Suprapubic skin (tissue), 4 donors: ENCODE data around the gene KIF20A. TPM values are rescaled to one million over a fixed set of nuclear protein-coding genes. Genes with fewer than 3 reads are reported as not detected.

Experiments
- DNase-seq, 2 donors: peaks; one replicate each; pipeline ENCODE4 v3.0.0-alpha.2; 2019; ENCODE audit warnings: low spot score in 2 of 2
- H3K27ac ChIP-seq: fragments of 200-600 bp; sonication (generic); one replicate; pipeline ENCODE4 v1.5.1; 2019
- H3K27me3 ChIP-seq: fragments of 200-600 bp; sonication (generic); one replicate; pipeline ENCODE4 v1.5.1; 2019
- H3K36me3 ChIP-seq: fragments of 200-600 bp; sonication (generic); one replicate; pipeline ENCODE4 v1.5.1; 2019
- H3K4me1 ChIP-seq: fragments of 200-600 bp; sonication (generic); one replicate; pipeline ENCODE4 v1.5.1; 2019
- H3K4me3 ChIP-seq: fragments of 200-600 bp; sonication (generic); one replicate; pipeline ENCODE4 v1.5.1; 2019; ENCODE audit warnings: mild to moderate bottlenecking
- H3K9me3 ChIP-seq: fragments of 200-600 bp; sonication (generic); one replicate; pipeline ENCODE4 v1.5.1; 2019
- EP300 ChIP-seq: sonication (generic); formaldehyde crosslinking; IDR thresholded peaks from one replicate; pipeline ENCODE4 v1.6.1; 2017; ENCODE audit warnings: antibody characterized with exemption
- POLR2A ChIP-seq, 2 donors: fragments of 450-650 bp; IDR thresholded peaks; one replicate each; pipeline ENCODE4 v1.6.1; 2017; ENCODE audit warnings: antibody characterized with exemption in 2 of 2, mild to moderate bottlenecking in 2 of 2, moderate library complexity in 2 of 2
- POLR2AphosphoS5 ChIP-seq, 3 donors: sonication (generic); formaldehyde crosslinking; IDR thresholded peaks; one replicate each; pipeline ENCODE4 v1.6.1; 2017; ENCODE audit warnings: antibody characterized with exemption in 3 of 3
- WGBS: methylation state at CpG from one replicate; pipeline ENCODE4 v1.1.5; 2018; 5-methylcytosine and 5-hydroxymethylcytosine counted together
- total RNA-seq, 4 donors: library from RNA; depleted of rRNA; stranded (reverse); fragments of >200 nt; gene quantifications; one replicate each; pipeline ENCODE4 v1.1.0, GENCODE V29; 2016
- TF ChIP-seq, protein P1 (sequence below), 2 donors: fragments of 200-600 bp in 1 of 2; fragments of 450-650 bp in 1 of 2; sonication (generic) in 1 of 2; IDR thresholded peaks; one replicate each; pipeline ENCODE4 v1.5.1; 2016 to 2019; ENCODE audit warnings: antibody characterized with exemption in 2 of 2, mild to moderate bottlenecking in 1 of 2, moderate library complexity in 1 of 2

KIF20A gene
- total RNA-seq, 4 donors from 2014 or later = 2.1 to 7.7 (median 5.1) TPM

- H3K9me3 ChIP-seq = no peaks in the 10 kb centered on the region
- 81% methylated on average over 1 of the region's 1 CpG for WGBS
- H3K27ac ChIP-seq = no peak overlapping the region
- TF ChIP-seq, protein P1, sequence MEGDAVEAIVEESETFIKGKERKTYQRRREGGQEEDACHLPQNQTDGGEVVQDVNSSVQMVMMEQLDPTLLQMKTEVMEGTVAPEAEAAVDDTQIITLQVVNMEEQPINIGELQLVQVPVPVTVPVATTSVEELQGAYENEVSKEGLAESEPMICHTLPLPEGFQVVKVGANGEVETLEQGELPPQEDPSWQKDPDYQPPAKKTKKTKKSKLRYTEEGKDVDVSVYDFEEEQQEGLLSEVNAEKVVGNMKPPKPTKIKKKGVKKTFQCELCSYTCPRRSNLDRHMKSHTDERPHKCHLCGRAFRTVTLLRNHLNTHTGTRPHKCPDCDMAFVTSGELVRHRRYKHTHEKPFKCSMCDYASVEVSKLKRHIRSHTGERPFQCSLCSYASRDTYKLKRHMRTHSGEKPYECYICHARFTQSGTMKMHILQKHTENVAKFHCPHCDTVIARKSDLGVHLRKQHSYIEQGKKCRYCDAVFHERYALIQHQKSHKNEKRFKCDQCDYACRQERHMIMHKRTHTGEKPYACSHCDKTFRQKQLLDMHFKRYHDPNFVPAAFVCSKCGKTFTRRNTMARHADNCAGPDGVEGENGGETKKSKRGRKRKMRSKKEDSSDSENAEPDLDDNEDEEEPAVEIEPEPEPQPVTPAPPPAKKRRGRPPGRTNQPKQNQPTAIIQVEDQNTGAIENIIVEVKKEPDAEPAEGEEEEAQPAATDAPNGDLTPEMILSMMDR (IDR thresholded peaks at IDR 0.05) = no peak
- TF ChIP-seq POLR2A (IDR thresholded peaks at IDR 0.05) (no peak), EP300 (no peak), POLR2AphosphoS5 (IDR thresholded peaks at IDR 0.05) (no peak)
- no peak overlapping the region for H3K4me3 ChIP-seq
- H3K36me3 ChIP-seq = peaks cover 68% of the 10 kb centered on the region
- H3K27me3 ChIP-seq = no peaks in the 10 kb centered on the region
- DNase-seq = no peak
- no peaks in the 10 kb centered on the region for H3K4me1 ChIP-seq
Measured at GRCh38 chr5:138157626-138158025, 21.3 kb upstream of the KIF20A start.

DNA sequence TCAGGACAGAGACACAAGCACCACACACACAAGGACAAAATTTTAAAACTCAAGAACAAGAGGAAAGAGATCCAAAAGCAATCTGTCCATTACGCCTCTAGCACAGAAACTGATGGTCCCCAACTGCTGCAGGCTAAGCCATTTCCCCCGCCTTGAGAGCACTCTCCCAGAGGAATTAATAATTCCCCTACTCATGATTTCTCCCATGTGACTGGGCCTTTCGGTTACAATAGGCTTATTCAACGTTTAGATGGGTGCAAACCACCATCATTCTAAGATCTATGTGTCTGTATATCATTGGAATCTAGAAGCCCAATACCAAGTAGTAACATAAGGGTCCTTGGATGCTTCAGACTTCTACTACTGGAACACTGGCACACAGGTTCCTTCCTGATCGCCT lies 19.2 kb upstream of the KIF20A start:
- TF ChIP-seq, protein P1 (IDR thresholded peaks at IDR 0.05) = no peak
- no peak for TF ChIP-seq POLR2A (IDR thresholded peaks at IDR 0.05)
- no peak for TF ChIP-seq EP300
- TF ChIP-seq POLR2AphosphoS5 (IDR thresholded peaks at IDR 0.05) = no peak
- Histone ChIP-seq H3K27me3 (no peaks in the 10 kb centered on the region), H3K9me3 (no peaks in the 10 kb centered on the region), H3K27ac (no peak overlapping the region), H3K36me3 (peaks cover 89% of the 10 kb centered on the region), H3K4me3 (no peak overlapping the region), H3K4me1 (no peaks in the 10 kb centered on the region)
- DNase-seq = no peak
- WGBS = 84% methylated on average over 5 of the region's 5 CpGs

DNA sequence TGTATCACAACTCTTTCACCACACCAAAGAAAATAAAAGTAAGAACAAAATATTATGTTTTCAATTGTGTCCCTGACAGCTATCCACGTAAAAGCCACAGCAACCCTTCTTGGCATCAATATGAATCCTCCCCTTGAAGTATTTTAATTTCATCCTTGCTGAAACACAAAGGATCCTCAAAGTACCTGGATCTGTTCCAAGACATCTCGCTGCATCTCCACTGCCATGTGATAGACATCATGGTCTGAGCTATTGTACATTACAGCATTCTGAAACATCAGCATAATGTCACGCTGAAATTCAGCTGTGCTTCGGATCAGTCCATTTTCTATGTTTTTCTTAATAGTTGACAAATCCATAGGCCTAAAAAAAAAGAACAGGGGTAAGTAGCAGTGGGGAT lies 18.2 kb upstream of the KIF20A start:
- H3K36me3 ChIP-seq = peaks cover 99% of the 10 kb centered on the region
- 89% methylated on average over 4 of the region's 4 CpGs for WGBS
- TF ChIP-seq POLR2AphosphoS5 (IDR thresholded peaks at IDR 0.05) (no peak), POLR2A (IDR thresholded peaks at IDR 0.05) (no peak), EP300 (no peak)
- TF ChIP-seq, protein P1 (IDR thresholded peaks at IDR 0.05) = no peak

DNA sequence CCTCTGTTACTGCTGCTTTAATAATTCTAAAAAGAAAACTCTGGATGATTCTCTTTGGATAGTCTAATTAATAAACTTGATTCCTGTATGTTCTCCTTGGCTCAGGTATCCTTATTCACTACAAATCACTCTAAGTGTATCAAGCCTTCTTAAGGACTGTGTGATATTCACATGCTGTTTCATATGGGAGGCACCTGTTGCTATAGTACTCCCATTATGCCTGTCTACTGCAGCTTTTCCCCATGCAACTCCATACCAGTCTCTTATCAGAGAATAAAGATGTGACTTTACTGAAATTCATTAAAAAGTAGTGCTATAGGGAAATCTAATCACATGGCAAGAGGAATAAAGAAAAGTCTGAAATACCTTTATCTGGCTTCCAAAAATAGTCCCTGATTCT lies 15.2 kb upstream of the KIF20A start:
- Histone ChIP-seq H3K9me3 (no peaks in the 10 kb centered on the region), H3K27me3 (no peaks in the 10 kb centered on the region), H3K36me3 (peaks cover 100% of the 10 kb centered on the region), H3K4me1 (no peaks in the 10 kb centered on the region), H3K27ac (no peak overlapping the region), H3K4me3 (no peak overlapping the region)
- no peak for TF ChIP-seq EP300
- TF ChIP-seq, protein P1 (IDR thresholded peaks at IDR 0.05) = no peak
- no peak for TF ChIP-seq POLR2A (IDR thresholded peaks at IDR 0.05)
- no peak for TF ChIP-seq POLR2AphosphoS5 (IDR thresholded peaks at IDR 0.05)
- DNase-seq = no peak

More for the DNA sequence above, 18.2 kb upstream of the KIF20A start:
- DNase-seq = no peak
- Histone ChIP-seq H3K4me1 (no peaks in the 10 kb centered on the region), H3K27me3 (no peaks in the 10 kb centered on the region), H3K9me3 (no peaks in the 10 kb centered on the region), H3K4me3 (no peak overlapping the region), H3K27ac (no peak overlapping the region)

DNA sequence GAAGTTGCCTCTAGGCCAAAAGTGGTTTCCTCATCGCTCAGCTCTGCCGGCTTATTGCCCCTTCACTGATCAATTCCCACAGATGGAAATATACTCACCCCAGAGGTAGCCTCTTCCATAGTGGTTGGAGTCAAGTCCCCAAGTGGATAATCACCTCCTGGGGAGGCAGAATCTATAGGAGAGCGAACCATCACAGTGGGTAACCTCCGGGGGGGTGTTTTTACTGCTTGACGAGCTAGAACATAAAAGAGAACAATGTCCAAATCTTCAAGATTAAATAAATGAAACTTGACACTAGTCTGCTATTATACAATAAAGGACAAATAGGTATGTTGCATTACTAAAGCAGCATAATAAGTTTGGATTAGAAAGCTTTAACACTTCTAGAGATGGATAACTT lies 9.8 kb upstream of the KIF20A start:
- Histone ChIP-seq H3K9me3 (no peaks in the 10 kb centered on the region), H3K36me3 (peaks cover 97% of the 10 kb centered on the region), H3K4me3 (no peak overlapping the region), H3K27me3 (no peaks in the 10 kb centered on the region), H3K27ac (no peak overlapping the region), H3K4me1 (no peaks in the 10 kb centered on the region)
- no peak for DNase-seq
- 92% methylated on average over 5 of the region's 5 CpGs for WGBS
- no peak for TF ChIP-seq EP300
- no peak for TF ChIP-seq POLR2AphosphoS5 (IDR thresholded peaks at IDR 0.05)
- no peak for TF ChIP-seq POLR2A (IDR thresholded peaks at IDR 0.05)
- TF ChIP-seq, protein P1 (IDR thresholded peaks at IDR 0.05) = no peak
